Endothelial cell of umbilical vein (primary cell): ENCODE results near the gene KCNQ5. TPM values are rescaled to one million over a fixed set of nuclear protein-coding genes. Genes with fewer than 3 reads are reported as not detected.

ENCODE experiments used
- BruUV-seq: library from RNA; stranded (reverse); fragments of 400-500 nt; replicated peaks from 2 replicates; lab custom pipeline; 2021; lab: Mats Ljungman, UMichigan
- CTCF ChIA-PET: fragments of 300-600, 350-600 bp; sonication (Branson Sonifier 250); formaldehyde crosslinking; loops from one replicate; lab custom pipeline; 2021; ENCODE audit warnings: antibody characterized with exemption, inconsistent platforms; lab: Charles Lee
- POLR2A ChIA-PET: fragments of 300-600, 350-600 bp; sonication (Branson Sonifier 250); formaldehyde crosslinking; loops from one replicate; lab custom pipeline; 2021; ENCODE audit warnings: antibody characterized with exemption, inconsistent platforms; lab: Charles Lee
- DNase-seq: peaks from one replicate; pipeline ENCODE4 v3.0.0-alpha.2; 2011; ENCODE audit warnings: low read depth, low spot score
- FAIRE-seq: peaks from 2 replicates; lab custom pipeline; 2011; peaks lifted over from hg19 to GRCh38; lab: Jason Lieb, UNC
- H2AFZ ChIP-seq: 2 replicates; pipeline ENCODE4 v1.6.0; 2012; ENCODE audit warnings: low read depth, low read length, control low read depth, inconsistent platforms
- H3K27ac ChIP-seq: 2 replicates; pipeline ENCODE4 v1.5.1; 2011; ENCODE audit warnings: low read depth, mild to moderate bottlenecking, control low read depth, low read length, moderate library complexity; ENCODE audit not compliant: insufficient read depth
- H3K27me3 ChIP-seq, 2 experiments: 2 replicates each; pipeline versions ENCODE4 v1.6.0 to v1.6.1; 2011; ENCODE audit warnings: low read length in 2 of 2, mixed read lengths in 1 of 2; ENCODE audit not compliant: control insufficient read depth in 2 of 2, insufficient read depth in 2 of 2
- H3K36me3 ChIP-seq, 2 experiments: 2 replicates in 1 of 2; 3 replicates in 1 of 2; pipeline ENCODE4 v1.5.1; 2011; ENCODE audit warnings: low read length in 2 of 2, mild to moderate bottlenecking in 1 of 2, moderate library complexity in 1 of 2; ENCODE audit not compliant: control insufficient read depth in 2 of 2, insufficient read depth in 2 of 2; ENCODE audit errors: extremely low read depth in 1 of 2
- H3K4me1 ChIP-seq: 3 replicates; pipeline ENCODE4 v1.5.1; 2011; ENCODE audit warnings: mild to moderate bottlenecking, low read length; ENCODE audit not compliant: control insufficient read depth, insufficient read depth; ENCODE audit errors: extremely low read depth
- H3K4me2 ChIP-seq: 2 replicates; pipeline ENCODE4 v1.6.1; 2011; ENCODE audit warnings: low read length, control low read depth, mixed read lengths; ENCODE audit not compliant: insufficient read depth
- H3K4me3 ChIP-seq, 3 experiments: fragments of 200-600 bp in 1 of 3; sonication (generic), shearing (Covaris generic) in 1 of 3; replicated peaks in 1 of 3; 2 replicates each; pipeline ENCODE4 v1.5.1; 2011 to 2016; ENCODE audit warnings: control low read depth in 3 of 3, low read length in 3 of 3, mild to moderate bottlenecking in 2 of 3, inconsistent platforms in 1 of 3, low read depth in 1 of 3, moderate library complexity in 1 of 3; ENCODE audit not compliant: insufficient read depth in 1 of 3
- H3K79me2 ChIP-seq: 2 replicates; pipeline ENCODE4 v1.6.0; 2012; ENCODE audit warnings: low read length, inconsistent platforms; ENCODE audit not compliant: control insufficient read depth, insufficient read depth
- H3K9ac ChIP-seq: replicated peaks from 2 replicates; pipeline ENCODE3; 2011; ENCODE audit warnings: low read length, control low read depth; ENCODE audit not compliant: insufficient read depth; ENCODE audit errors: extremely low read depth
- H3K9me1 ChIP-seq: replicated peaks from 3 replicates; pipeline ENCODE4 v1.6.0; 2011; ENCODE audit warnings: mild to moderate bottlenecking, low read length; ENCODE audit not compliant: control insufficient read depth, insufficient read depth; ENCODE audit errors: extremely low read depth
- H3K9me3 ChIP-seq: replicated peaks from 2 replicates; pipeline ENCODE4 v1.5.1; 2012; ENCODE audit warnings: low read length, inconsistent platforms; ENCODE audit not compliant: control insufficient read depth, insufficient read depth
- H4K20me1 ChIP-seq: replicated peaks from 2 replicates; pipeline ENCODE3; 2011; ENCODE audit warnings: mild to moderate bottlenecking, low read length; ENCODE audit not compliant: control insufficient read depth, insufficient read depth; ENCODE audit errors: extremely low read depth
- CTCF ChIP-seq, 2 donors: IDR thresholded peaks; 1 replicate in 1 of 2; 2 replicates in 1 of 2; pipeline ENCODE4 v1.5.1; 2011; ENCODE audit warnings: low read length in 2 of 2, mild to moderate bottlenecking in 2 of 2, moderate library complexity in 2 of 2, control low read depth in 1 of 2, inconsistent platforms in 1 of 2, low read depth in 1 of 2; ENCODE audit not compliant: insufficient read depth in 1 of 2; ENCODE audit errors: extremely low read depth in 1 of 2
- EZH2 ChIP-seq: IDR thresholded peaks from 2 replicates; pipeline ENCODE4 v1.6.1; 2012; ENCODE audit warnings: borderline replicate concordance, low read depth, mild to moderate bottlenecking, moderate library complexity, low read length, inconsistent platforms; ENCODE audit not compliant: severe bottlenecking
- FOS ChIP-seq: IDR thresholded peaks from 2 replicates; pipeline ENCODE4 v1.6.1; 2011; ENCODE audit warnings: mild to moderate bottlenecking, low read length, moderate library complexity, borderline replicate concordance; ENCODE audit not compliant: insufficient read depth
- GATA2 ChIP-seq: IDR thresholded peaks from 2 replicates; pipeline ENCODE4 v1.7.0; 2011; ENCODE audit warnings: low read depth, mild to moderate bottlenecking, moderate library complexity, mixed read lengths, low read length; ENCODE audit not compliant: insufficient read length, insufficient read depth
- JUN ChIP-seq: IDR thresholded peaks from 2 replicates; pipeline ENCODE4 v1.6.1; 2011; ENCODE audit warnings: borderline replicate concordance, low read depth; ENCODE audit not compliant: insufficient read length, insufficient read depth
- MAX ChIP-seq: IDR thresholded peaks from 2 replicates; pipeline ENCODE4 v1.6.1; 2011; ENCODE audit not compliant: insufficient read depth, insufficient read length
- MYC ChIP-seq: IDR thresholded peaks from one replicate; pipeline ENCODE4 v1.6.1; 2011; ENCODE audit warnings: mild to moderate bottlenecking, low read depth, low read length
- POLR2A ChIP-seq: IDR thresholded peaks from 2 replicates; pipeline ENCODE4 v1.6.1; 2012; ENCODE audit warnings: low read depth, mild to moderate bottlenecking, control low read depth, low read length
- POLR2AphosphoS5 ChIP-seq: IDR thresholded peaks from 2 replicates; pipeline ENCODE4 v1.6.1; 2012; ENCODE audit warnings: low read depth, mild to moderate bottlenecking, control low read depth, low read length, moderate library complexity; ENCODE audit not compliant: insufficient read depth
- dilution Hi-C: fragments of 300-500 bp; cut with MboI; formaldehyde crosslinking; loops from one replicate; pipeline ENCODE4 v1.15.0; 2019; ENCODE audit warnings: low sequenced_read_pairs; ENCODE audit not compliant: extremely low pct_ligation_motif_present
- intact Hi-C: fragments of 100-400 bp; cut with micrococcal nuclease; formaldehyde crosslinking; loops from one replicate; pipeline ENCODE4 v1.10.0; 2022
- polyA plus RNA-seq, 4 experiments: library from polyadenylated mRNA; depleted of rRNA in 3 of 4; stranded (reverse) in 3 of 4; unstranded in 1 of 4; fragments of >200 nt; gene quantifications; 2 replicates each; pipeline versions ENCODE4 v1.2.1 to v1.2.3, GENCODE V29; 2011 to 2012; ENCODE audit warnings: missing spikeins in 1 of 4
- total RNA-seq: library from RNA; stranded (reverse); gene quantifications from 2 replicates; pipeline ENCODE4 v1.2.3, GENCODE V29; 2021

KCNQ5 gene
- total and polyA plus RNA-seq, 2 donors (not counting 3 experiments of a cell fraction or from before 2014, with no cell fraction given): 0.22 TPM; not detected in 1

GRCh38 chr6:73151732-73152131, 529.9 kb downstream of the KCNQ5 start:
- Histone ChIP-seq H3K9me1 (no peaks in the 10 kb centered on the region), H3K4me3 (no peak overlapping the region), H3K4me2 (no peak overlapping the region), H3K27ac (no peak overlapping the region), H2AFZ (no peak overlapping the region), H3K9me3 (no peaks in the 10 kb centered on the region), H4K20me1 (no peaks in the 10 kb centered on the region), H3K27me3 (peaks cover 0 to 16% of the 10 kb centered on the region in 2 experiments), H3K4me1 (no peaks in the 10 kb centered on the region), H3K36me3 (no peaks in the 10 kb centered on the region), H3K79me2 (no peaks in the 10 kb centered on the region), H3K9ac (no peak overlapping the region)
- no TSS peak for BruUV-seq
- TF ChIP-seq POLR2AphosphoS5 (no peak), MAX (no peak), MYC (no peak)
- dilution Hi-C loops: no loop called here
- ChIA-PET CTCF (interaction anchor here (1.0 kb wide), 2 partner anchors 22 to 535 kb away, joined by 4 read pairs; no protein-coding TSS in a partner anchor), POLR2A (no interaction called here)
- DNase-seq (no peak), FAIRE-seq (no peak)
- intact Hi-C loops: no loop called here

GRCh38 chr6:73152556-73152955, 530.7 kb downstream of the KCNQ5 start:
- H3K27me3 ChIP-seq: peaks cover 0 to 15% of the 10 kb centered on the region in 2 experiments
- ChIA-PET POLR2A (no interaction called here), CTCF (interaction anchor here (1.0 kb wide), 2 partner anchors 23 to 536 kb away, joined by 4 read pairs; no protein-coding TSS in a partner anchor)
- H3K79me2 ChIP-seq: no peaks in the 10 kb centered on the region
- DNase-seq: no peak
- no peak overlapping the region for H3K9ac ChIP-seq
- intact Hi-C loops: no loop called here
- H3K36me3 ChIP-seq: no peaks in the 10 kb centered on the region
- FAIRE-seq: no peak
- dilution Hi-C loops: no loop called here
- no peaks in the 10 kb centered on the region for H4K20me1 ChIP-seq
- H3K4me3 ChIP-seq: no peak overlapping the region
- H2AFZ ChIP-seq: no peak overlapping the region
- TF ChIP-seq MYC: no peak
- no peak for TF ChIP-seq JUN
- no peak for TF ChIP-seq GATA2
- no peak for TF ChIP-seq MAX
- TF ChIP-seq POLR2A: no peak
- no peak for TF ChIP-seq POLR2AphosphoS5
- no peak for TF ChIP-seq CTCF (IDR thresholded peaks at IDR 0.05; ENCODE audit: extremely low read depth in 1 of 2, insufficient read depth in 1 of 2, low read depth in 1 of 2, low read length in 2 of 2)
- no peak for TF ChIP-seq FOS
- TF ChIP-seq EZH2: no peak
- no TSS peak for BruUV-seq
- H3K27ac ChIP-seq: no peak overlapping the region
- no peak overlapping the region for H3K4me2 ChIP-seq
- no peaks in the 10 kb centered on the region for H3K9me1 ChIP-seq
- H3K9me3 ChIP-seq: no peaks in the 10 kb centered on the region
- H3K4me1 ChIP-seq: no peaks in the 10 kb centered on the region
